GM23248 (cell line): ENCODE data around the gene ATG12.

ENCODE experiments used
- EZH2 ChIP-seq: fragments of 200-600 bp; sonication (generic); IDR thresholded peaks from 2 replicates; pipeline ENCODE4 v1.6.1; 2018; ENCODE audit warnings: antibody characterized with exemption, mild to moderate bottlenecking; ENCODE audit not compliant: insufficient read depth, poor library complexity, severe bottlenecking
- EZH2phosphoT487 ChIP-seq: fragments of 200-600 bp; sonication (generic); IDR thresholded peaks from 2 replicates; pipeline ENCODE4 v1.6.1; 2018; ENCODE audit warnings: antibody characterized with exemption, moderate library complexity, mild to moderate bottlenecking, low read depth; ENCODE audit not compliant: insufficient read depth

DNA sequence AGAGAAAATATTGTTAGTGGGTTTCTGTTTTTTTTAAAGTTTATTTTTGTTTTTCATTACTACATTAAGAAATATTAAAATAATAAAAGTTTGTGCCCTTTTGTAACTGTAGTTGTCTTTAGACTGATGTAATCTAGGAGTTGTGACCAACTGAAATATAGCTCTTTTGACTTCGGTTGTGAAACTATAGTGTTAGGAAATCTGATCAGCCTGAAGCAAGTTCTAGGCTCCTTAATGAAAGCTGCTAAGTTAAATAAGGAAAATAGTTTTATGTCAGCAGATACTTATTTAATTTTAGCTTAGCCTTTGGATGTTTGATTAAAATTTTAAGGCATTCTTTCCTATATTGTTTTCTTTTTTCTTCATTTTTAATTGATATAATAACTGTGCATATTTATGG, 14.6 kb upstream of the ATG12 start:
- no peak for TF ChIP-seq EZH2
- TF ChIP-seq EZH2phosphoT487, result no peak
